Heart right ventricle (tissue), 16 donors: ENCODE data around the gene MAGI3. TPM values are rescaled to one million over a fixed set of nuclear protein-coding genes. Genes with fewer than 3 reads are reported as not detected.

Experiments
- ATAC-seq, 8 donors: fragments of 200-7000 bp; cut with Tn5 transposase; one replicate each; pipeline ENCODE4 v1.9.1; 2020; ENCODE audit warnings: mild to moderate bottlenecking in 8 of 8, moderate library complexity in 8 of 8, moderate number of reproducible peaks in 1 of 8
- DNase-seq, 2 donors: peaks; one replicate each; pipeline ENCODE4 v3.0.0-alpha.2; 2020
- H3K27ac ChIP-seq, 10 donors: fragments of 200-600 bp; sonication (generic) in 2 of 10; one replicate each; pipeline versions ENCODE4 v1.5.0 to v1.8.0; 2020 to 2022; ENCODE audit warnings: mild to moderate bottlenecking in 3 of 10
- H3K27me3 ChIP-seq, 7 donors: fragments of 200-600 bp; one replicate each; pipeline ENCODE4 v1.8.0; 2021 to 2022; ENCODE audit warnings: mild to moderate bottlenecking in 2 of 7
- H3K36me3 ChIP-seq, 9 donors: fragments of 200-600 bp; sonication (generic) in 1 of 9; one replicate each; pipeline versions ENCODE4 v1.5.0 to v1.8.0; 2020 to 2022; ENCODE audit warnings: mild to moderate bottlenecking in 2 of 9
- H3K4me1 ChIP-seq, 9 donors: fragments of 200-600 bp; sonication (generic) in 1 of 9; one replicate each; pipeline versions ENCODE4 v1.5.0 to v1.8.0; 2020 to 2022; ENCODE audit warnings: mild to moderate bottlenecking in 4 of 9
- H3K4me3 ChIP-seq, 10 donors: fragments of 200-600 bp; sonication (generic) in 2 of 10; one replicate each; pipeline versions ENCODE4 v1.5.0 to v1.8.0; 2020 to 2022; ENCODE audit warnings: mild to moderate bottlenecking in 7 of 10, moderate library complexity in 2 of 10
- H3K9me3 ChIP-seq, 11 donors: fragments of 200-600 bp in 10 of 11; sonication (generic) in 2 of 11; one replicate each; pipeline versions ENCODE4 v1.5.0 to v1.8.0; 2013 to 2022; ENCODE audit warnings: mild to moderate bottlenecking in 2 of 11, control low read depth in 1 of 11, moderate library complexity in 1 of 11
- WGBS, 2 donors: extraction: QIAGEN DNeasy Blood & Tissue Kit; methylation state at CpG; one replicate each; pipeline ENCODE4 v1.1.7; 2013; ENCODE audit warnings: inconsistent platforms in 1 of 2; 5-methylcytosine and 5-hydroxymethylcytosine counted together
- intact Hi-C, 10 donors: fragments of 100-400 bp; cut with DNase I; formaldehyde crosslinking; loops; one replicate each; pipeline versions ENCODE4 v1.11.1 to v1.14.2; 2022
- polyA plus RNA-seq, 2 donors: library from polyadenylated mRNA; stranded (reverse); fragments of 200-250 nt; gene quantifications; one replicate each; pipeline ENCODE4 v1.2.3, GENCODE V29; 2013
- total RNA-seq, 10 donors: library from RNA; stranded (reverse); fragmentation: NEBNext Ultra II Directional in 3 of 10; extraction: Animal tissue kit (Norgen Biotek cat#: 25700) in 3 of 10; gene quantifications; one replicate each; pipeline versions ENCODE4 v1.2.1 to v1.2.4, GENCODE V29; 2021 to 2023
- TF ChIP-seq, protein P1 (sequence below), 9 donors: fragments of 200-600 bp; sonication (generic) in 2 of 9; IDR thresholded peaks; one replicate each; pipeline versions ENCODE4 v1.5.0 to v1.8.0; 2021 to 2022; ENCODE audit warnings: antibody characterized with exemption in 9 of 9, mild to moderate bottlenecking in 5 of 9, moderate library complexity in 1 of 9
- donor health status: Arrhythmogenic right ventricular cardiomyopathy.
- donor health status: ischemic (EF 13 %, LVEDD 7.1; RV severe dilation, severe dysfunction).
- donor health status: healthy with polysubstance abuse.
- donor health status: DM: no; HTN: yes; CAD: no.
- donor health status: DM: no; HTN: no; CAD: no.
- donor health status: ischemic (EF 25% LVEDD 6.9; RV normal size, moderate dysfunction).
- donor health status: ischemic (EF 25% LVEDD 5.7; RV mildly dilated, moderate dysfunction).
- donor health status: healthy.
- donor health status: DM: yes; HTN: yes; CAD: no.
- donor health status: Ischemic cardiomyopathy.
- donor health status: ischemic (EF 35%, LVEDD 5.7; RV mildly dilated, moderate dysfunction).
- donor health status: nonischemic (EF 11% LVEDD 7.7; RV severe dilation, severe dysfunction).
- donor health status: DM: yes; HTN: yes; CAD: no.
- donor health status: PGD.
- donor health status: ischemic (EF 29% LVEDD 5.4; RV normal size, mild dysfunction).
- donor health status: nonischemic (EF 23%, LVEDD 6.1; RV moderate dilation, normal function).

The MAGI3 gene
- total and polyA plus RNA-seq, 12 donors: 2.2 to 9.4 (median 7.5) TPM

- intact Hi-C loops: no loop called here
- ATAC-seq (no peak), DNase-seq (no peak)
- Histone ChIP-seq H3K9me3 (no peaks in the 10 kb centered on the region), H3K27me3 (no peaks in the 10 kb centered on the region), H3K27ac (no peak overlapping the region), H3K4me3 (no peak overlapping the region), H3K4me1 (no peaks in the 10 kb centered on the region), H3K36me3 (no peaks in the 10 kb centered on the region)
- 91 to 95% methylated on average over 1 of the region's 1 CpG for WGBS, 2 donors
- TF ChIP-seq, protein P1, sequence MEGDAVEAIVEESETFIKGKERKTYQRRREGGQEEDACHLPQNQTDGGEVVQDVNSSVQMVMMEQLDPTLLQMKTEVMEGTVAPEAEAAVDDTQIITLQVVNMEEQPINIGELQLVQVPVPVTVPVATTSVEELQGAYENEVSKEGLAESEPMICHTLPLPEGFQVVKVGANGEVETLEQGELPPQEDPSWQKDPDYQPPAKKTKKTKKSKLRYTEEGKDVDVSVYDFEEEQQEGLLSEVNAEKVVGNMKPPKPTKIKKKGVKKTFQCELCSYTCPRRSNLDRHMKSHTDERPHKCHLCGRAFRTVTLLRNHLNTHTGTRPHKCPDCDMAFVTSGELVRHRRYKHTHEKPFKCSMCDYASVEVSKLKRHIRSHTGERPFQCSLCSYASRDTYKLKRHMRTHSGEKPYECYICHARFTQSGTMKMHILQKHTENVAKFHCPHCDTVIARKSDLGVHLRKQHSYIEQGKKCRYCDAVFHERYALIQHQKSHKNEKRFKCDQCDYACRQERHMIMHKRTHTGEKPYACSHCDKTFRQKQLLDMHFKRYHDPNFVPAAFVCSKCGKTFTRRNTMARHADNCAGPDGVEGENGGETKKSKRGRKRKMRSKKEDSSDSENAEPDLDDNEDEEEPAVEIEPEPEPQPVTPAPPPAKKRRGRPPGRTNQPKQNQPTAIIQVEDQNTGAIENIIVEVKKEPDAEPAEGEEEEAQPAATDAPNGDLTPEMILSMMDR (IDR thresholded peaks at IDR 0.05): no peak
Measured at GRCh38 chr1:113369699-113370098, 20.6 kb upstream of the MAGI3 start.

DNA sequence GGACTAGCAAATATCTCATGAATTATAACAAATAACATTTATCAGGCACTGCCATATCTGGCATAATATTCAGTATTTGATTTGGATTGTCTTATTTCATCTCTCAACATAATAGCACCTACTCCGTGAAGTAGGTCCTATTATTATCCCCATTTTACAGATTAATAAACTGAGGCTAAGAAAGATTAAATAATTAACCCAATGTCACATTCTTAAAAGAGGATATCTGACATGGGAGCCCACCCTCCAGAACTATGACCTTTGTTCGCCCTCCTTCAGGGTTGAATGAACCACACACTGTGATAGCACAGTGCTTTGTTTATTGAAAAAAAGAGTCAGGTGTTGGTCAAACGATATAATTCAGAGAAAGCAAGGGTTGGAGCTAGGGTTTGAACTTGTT lies 19.4 kb upstream of the MAGI3 start:
- TF ChIP-seq, protein P1 (IDR thresholded peaks at IDR 0.05): no peak
- no peaks in the 10 kb centered on the region for H3K27me3 ChIP-seq
- ATAC-seq (no peak), DNase-seq (no peak)
- H3K27ac ChIP-seq: no peak overlapping the region
- no peaks in the 10 kb centered on the region for H3K36me3 ChIP-seq
- 85 to 92% methylated on average over 3 of the region's 3 CpGs for WGBS, 2 donors
- intact Hi-C loops: no loop called here
- H3K4me3 ChIP-seq: no peak overlapping the region
- no peaks in the 10 kb centered on the region for H3K4me1 ChIP-seq
- no peaks in the 10 kb centered on the region for H3K9me3 ChIP-seq

DNA sequence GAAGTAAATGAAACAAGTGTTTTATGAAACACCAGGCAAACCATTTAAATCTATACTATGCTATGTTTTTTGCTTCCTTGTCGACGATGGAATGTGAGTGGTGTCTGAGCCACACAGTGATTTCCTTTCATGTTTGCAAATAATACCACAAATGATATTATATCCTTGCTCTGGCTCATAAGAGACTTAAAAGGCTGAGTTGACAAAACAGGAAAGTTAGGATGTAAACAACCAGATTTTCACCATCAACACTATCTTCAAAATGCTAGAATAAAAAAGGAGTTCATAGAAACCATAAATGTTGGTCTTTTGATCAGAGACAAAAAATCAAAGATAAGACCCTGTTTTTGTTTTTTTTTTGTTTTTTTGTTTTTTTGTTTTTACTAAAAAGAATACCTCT lies 17.8 kb upstream of the MAGI3 start:
- Histone ChIP-seq H3K36me3 (no peaks in the 10 kb centered on the region), H3K4me3 (no peak overlapping the region), H3K9me3 (no peaks in the 10 kb centered on the region), H3K27ac (no peak overlapping the region), H3K4me1 (no peaks in the 10 kb centered on the region), H3K27me3 (peaks cover 0 to 6% (median 0%) of the 10 kb centered on the region in 7 donors)
- TF ChIP-seq, protein P1 (IDR thresholded peaks at IDR 0.05): no peak
- intact Hi-C loops: no loop called here
- DNase-seq (no peak), ATAC-seq (no peak)
- WGBS, 2 donors: 78 to 83% methylated on average over 2 of the region's 2 CpGs

DNA sequence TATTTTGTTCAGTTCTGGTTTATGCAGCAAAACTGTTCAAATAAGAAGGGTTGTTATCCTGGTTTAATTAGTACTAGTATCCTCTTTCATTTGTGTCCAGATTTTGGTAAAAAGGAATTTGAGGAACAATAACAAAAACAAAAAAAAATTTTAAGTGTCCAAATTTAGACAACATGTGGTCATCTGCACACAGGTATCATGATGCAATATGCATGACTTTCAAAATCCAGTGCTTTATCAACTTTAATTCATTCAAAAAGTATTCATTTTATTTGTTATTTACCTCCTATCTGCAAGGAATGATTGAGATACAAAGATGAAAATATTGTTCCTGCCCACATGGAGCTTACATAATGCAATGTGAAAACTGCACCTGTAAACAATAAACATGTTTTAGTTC lies 16.7 kb upstream of the MAGI3 start:
- Histone ChIP-seq H3K27me3 (peaks cover 0 to 6% (median 0%) of the 10 kb centered on the region in 7 donors), H3K27ac (no peak overlapping the region), H3K9me3 (no peaks in the 10 kb centered on the region), H3K4me3 (no peak overlapping the region), H3K4me1 (no peaks in the 10 kb centered on the region), H3K36me3 (no peaks in the 10 kb centered on the region)
- TF ChIP-seq, protein P1 (IDR thresholded peaks at IDR 0.05): no peak
- DNase-seq (no peak), ATAC-seq (no peak)
- intact Hi-C loops: no loop called here
